ENCODE measurements around the gene FZR1. TPM values are rescaled to one million over a fixed set of nuclear protein-coding genes. Genes with fewer than 3 reads are reported as not detected.
"Not testable (repeated sequence)": the region's sequence is repeated elsewhere in the genome, so short reads cannot be mapped to it uniquely, and the experiment has no call there.

Gene FZR1
- total RNA-seq, 1 donor from 2014 or later: 47.2 TPM

DNA sequence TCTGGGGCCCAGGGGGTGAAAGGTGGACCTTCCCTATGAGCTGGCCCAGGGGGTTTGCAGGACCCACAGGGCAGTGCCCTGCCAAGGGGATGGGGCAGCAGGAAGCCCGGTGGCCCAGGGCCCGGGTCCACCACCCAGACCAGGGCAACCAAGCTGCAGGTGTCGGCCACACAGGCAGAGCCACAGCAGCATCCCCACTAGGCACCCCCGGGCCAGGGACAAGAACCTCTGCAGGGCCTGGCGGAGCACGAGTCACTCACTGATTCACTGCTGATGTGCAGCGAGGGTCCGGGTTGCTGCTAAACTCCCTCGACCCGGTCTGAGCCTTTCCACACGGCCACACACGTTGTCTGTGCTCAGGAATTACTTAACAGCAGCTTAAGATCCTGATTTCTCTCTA, 8.8 kb downstream of the FZR1 start:
- DNase-seq: no peak

DNA sequence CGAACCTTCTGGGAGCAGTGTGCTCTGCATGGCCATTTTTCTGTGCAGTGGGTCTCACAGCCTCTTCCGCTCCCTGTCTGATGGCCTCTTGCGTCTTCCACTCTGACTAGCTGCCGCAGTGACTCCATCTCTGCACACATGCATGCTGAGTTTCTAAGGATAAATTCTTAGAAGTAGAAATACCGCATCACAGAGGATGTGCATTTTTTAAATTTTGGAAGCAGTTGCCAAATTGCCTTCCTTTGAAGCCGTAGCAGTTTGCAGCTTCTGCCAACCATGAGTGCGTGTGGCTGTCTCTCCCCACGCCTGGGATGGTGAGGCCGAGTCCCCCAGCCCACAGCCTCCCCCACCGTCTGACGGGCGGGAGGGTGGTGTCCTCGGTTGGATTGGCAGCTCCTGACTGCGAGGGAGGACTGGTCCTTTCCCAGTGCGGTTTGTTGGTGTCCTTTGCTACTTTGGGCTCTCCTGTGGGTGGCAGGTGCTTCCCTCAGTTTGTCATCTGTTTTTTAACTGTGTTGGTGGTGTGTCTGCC, 9.8 kb downstream of the FZR1 start:
- no peak for DNase-seq

DNA sequence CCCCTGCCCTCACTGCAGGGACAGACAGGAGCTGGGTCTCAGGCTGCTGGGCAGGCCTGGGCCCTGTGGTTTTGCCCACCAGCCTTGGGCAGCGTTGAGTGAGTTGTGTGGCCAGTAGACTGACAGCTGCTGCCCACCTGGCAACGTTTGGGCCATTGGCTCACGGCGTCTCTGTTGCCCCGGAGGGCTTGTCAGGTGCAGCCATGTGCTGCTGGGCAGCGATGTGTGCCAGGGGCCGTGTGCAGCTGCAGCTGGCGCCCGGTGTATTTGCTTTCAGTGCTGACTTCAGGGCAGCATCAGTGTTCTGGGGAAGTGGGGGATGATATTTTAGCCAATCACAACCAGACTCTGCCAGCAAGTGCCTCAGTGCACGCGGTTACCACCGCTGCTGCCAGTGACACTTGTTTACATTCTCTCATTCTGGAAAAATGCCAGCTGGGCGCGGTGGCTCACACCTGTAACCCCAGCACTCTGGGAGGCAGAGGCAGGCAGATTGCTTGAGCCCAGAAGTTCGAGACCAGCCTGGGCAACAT, 10.6 kb downstream of the FZR1 start:
- DNase-seq: peak; percentile 53

DNA sequence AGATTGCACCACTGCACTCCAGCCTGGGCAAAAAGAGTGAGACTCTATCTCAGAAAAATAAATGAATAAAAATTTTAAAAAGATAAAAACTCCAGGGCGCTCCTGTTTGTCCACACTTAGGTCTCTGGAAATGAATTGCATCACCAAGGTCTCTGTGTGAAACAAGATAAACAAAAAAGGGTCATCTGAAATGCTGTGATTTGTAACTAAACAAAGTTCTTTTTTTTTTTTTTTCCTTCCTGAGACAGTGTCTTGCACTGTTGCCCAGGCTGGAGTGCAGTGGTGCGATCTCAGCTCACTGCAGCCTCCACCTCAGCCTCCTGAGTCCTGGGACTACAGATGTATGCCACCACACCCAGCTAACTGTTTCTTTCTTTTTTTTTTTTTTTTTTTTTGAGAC, 11.5 kb downstream of the FZR1 start:
- no peak for DNase-seq

DNA sequence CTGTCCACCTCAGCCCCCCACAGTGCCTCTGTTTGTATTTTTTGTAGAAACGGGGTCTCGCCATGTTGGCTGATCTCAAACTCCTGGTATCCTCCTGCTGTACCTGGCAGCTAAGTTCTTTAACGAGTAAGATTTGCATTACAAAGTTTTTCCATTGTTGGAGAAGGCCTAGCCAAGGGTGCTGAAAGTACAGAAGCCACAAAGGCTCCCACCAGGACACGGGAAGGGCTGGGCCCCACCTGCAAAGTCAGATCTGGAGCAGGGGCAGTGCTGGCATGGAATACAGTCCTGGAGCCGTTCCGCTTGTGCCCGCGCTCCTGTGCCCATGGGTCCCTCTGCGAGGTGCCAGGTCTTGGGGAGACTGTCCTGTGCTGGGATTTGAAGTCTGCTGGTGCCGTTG, 12.1 kb downstream of the FZR1 start:
- DNase-seq: no peak

DNA sequence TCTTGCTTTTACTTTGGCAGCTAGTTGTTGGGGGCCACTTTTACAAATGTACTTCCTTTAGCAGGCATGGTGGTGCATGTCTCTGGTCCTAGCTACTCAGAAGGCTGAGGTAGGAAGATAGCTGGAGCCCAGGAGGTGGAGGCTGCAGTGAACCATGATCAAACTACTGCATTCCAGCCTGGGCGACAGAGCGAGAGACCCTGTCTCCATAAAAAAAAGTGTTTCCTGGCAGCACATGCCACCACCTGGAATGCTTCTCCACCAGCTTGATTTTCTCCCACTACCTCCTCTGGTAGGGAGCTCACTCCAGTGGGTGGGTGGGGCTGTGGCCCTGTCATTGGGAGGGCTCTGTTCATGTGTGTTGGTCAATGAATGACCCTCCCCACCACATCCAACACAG, 12.5 kb downstream of the FZR1 start:
- DNase-seq: no peak

DNA sequence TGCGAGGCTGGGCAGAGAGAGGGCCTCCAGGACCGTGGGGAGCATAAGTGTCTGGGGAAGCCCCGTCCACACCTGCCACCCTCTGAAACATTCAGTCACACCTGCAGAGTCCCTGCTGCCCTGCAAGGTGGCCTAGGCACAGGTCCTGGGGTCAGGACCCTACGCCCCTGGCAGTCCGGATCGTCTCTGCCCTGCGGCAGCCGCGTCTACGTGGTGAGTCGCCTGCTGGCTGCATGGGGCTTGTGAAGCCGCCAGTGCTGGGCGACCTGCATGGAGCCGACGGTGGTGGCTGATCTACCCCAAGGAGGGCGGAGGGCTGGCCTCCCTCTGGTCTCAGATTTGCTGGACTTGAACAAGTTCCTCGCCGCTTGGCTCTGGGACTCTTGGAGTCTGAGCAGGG, 13.0 kb downstream of the FZR1 start:
- no peak for DNase-seq

DNA sequence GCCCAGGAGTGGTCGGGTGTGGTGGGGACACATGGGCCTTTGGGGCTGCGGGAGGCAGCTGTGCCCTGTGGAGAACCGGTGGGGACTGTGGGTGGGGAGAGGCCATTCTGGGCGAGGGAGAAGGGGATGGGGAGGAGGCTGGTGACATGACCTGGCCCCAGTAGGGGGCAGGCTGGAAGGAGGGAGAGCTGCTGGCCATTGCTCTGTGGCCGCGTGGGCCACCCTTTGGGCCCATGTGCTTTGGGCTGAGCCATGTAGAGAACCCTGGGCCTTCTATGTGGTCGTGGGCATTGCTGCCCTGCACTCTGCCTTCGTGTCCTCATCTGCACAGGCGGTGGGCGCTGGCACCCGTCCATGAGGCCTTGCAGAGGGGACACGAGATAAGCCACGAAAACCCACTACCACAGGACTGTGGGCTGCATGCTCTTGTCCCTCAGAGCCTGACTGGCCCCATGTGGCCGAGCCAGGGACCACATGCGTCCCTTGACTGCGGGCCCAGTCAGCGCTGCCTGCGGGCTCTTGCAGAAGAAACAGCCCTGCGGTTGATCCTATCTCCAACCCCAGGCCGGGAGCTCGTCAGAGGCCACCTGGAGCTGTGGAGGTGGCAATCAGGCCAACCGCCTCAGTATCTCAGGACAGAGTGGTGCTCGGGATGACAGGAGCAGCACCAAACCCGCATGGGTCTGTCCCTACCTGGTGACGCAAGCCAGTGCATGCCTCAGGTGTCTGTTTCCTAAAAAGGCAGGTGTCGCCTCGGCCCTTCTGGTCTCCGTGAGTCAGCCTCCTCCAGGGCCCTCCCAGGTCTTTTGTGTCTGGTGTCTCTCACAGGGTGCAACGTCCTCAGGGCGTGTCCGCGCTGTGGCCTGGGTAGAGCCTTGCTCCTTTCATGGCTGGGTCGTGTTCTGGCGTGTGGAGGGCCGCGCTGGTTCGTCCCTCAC, 14.3 kb downstream of the FZR1 start:
- peak; percentile 58 for DNase-seq

DNA sequence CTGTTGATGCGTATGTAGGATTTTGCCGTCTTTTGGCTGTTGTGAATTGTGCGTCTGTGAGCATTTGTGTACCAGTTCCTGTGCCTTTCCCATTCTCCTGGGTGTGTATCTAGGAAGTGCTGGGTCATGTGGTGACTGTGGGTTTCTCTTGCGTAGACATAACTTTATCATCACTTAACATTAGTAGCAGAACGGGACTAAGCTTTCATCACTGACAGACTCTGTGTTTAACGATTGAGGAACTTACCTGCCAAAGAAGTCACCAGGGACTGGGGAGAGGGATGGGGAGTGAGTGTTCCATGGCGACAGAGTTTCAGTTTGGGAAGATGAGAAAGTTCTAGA, 15.0 kb downstream of the FZR1 start:
- no peak for DNase-seq

DNA sequence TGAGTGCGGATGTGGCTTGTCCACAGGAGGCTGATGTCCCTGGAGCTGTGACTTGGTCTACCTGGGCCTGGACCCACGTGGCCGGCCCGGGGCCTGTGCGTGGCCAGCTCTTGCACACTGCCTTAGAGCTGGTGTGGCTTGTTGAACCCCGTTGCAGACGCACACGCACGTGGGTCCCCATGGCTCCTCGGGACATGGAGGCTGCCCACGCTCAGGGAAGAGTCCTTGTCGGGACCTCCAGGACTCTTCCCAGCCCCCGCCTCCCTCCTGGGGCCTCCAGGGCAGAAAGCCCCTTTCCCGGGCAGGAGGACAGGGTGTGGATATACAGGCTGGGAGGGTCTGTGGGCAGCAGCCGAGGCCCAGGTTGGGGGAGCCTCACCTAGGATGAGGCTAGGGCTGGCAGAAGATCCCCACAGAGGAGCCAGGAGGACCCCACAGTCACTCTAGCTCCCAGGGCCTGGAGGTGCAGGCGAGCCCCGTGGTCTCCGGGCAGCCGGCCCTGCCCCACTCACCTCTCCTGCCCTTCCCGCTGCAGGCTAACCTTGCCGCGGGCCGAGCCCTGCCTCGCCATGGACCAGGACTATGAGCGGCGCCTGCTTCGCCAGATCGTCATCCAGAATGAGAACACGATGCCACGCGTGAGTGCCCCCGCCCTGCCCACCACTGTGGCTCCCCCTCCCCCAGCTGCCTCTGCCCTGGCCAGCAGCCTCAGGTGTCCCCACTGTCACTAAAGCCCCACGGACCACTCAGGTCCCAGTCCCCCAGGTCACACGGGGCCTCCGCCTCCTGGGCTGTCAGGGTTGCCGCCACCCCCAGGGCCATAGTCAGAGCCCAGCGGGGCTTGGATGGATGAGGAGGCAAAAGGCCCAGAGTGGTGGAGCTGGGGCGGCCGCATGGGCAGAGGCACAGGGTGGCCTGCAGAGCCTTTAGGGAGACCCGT, 16.6 kb downstream of the FZR1 start:
- DNase-seq: no peak

DNA sequence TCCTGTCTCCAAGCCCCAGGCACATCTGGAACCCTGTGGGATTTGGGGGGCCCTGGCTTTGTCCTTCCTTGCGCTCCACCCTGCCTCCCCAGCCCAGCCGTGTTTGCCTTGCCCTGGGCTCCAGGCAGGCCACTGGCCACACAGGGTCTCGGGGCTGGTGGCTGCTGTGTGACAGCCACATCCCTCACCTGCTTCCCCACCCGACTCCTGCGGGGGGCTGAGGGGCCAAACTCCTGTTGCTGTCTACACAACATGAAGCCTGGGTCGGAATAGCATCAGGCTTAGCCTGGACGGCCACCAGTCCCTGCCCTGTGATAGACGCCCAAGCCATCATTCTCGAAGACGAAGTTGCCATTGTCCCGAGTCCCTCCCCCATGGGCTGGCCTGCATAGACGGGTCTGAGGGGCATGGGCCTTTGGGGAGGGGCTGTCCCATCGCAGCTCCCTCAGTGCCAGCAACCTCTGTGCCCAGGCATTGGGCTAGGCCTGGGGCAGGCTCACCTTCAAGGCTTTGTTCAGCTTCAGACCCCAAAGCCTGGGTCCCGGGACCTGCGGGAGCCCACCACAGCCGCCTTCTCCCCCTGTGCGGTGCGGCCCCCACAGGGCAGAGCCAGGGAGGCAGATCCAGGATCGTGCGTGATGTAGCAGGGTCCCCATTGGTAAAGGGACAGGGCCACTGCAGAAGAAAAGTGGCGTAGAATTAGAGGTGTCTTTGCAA, 17.4 kb downstream of the FZR1 start:
- no peak for DNase-seq

DNA sequence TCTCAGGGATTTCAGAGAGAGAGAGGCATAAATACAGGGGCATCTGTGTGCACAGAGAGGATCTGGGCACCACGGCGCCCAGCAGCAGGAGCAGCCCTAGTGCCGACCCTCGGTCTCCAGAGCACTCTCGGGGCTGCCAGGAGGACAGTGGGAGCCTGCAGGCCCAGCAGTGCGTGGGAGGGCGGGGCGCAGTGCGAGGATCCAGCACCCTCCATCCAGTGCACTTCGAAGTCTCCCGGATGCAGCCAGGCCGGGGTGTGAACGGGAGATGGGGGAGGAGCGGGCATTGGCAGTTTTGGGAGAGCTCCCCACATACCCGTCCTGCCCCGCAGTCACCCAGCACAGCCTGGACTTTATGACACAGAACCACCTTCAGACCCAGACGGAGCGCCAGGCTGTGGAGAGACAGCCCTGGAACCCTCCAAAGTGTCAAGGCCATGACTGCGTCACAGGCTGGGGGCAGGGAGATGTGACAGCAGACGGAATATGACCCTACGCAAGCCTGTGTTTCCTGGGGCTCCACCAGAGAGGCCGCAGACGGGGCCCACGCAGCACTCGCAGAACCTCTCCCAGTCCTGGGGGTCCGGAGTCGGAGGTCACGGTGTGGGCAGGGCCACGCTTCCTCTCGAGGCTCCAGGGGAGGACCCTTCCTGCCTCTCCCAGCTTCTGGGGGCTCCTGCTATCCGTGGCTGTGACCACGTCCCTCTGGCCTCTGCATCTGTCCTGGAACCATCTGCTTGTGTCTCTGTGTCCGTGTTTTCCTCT, 18.1 kb downstream of the FZR1 start:
- DNase-seq: no peak

DNA sequence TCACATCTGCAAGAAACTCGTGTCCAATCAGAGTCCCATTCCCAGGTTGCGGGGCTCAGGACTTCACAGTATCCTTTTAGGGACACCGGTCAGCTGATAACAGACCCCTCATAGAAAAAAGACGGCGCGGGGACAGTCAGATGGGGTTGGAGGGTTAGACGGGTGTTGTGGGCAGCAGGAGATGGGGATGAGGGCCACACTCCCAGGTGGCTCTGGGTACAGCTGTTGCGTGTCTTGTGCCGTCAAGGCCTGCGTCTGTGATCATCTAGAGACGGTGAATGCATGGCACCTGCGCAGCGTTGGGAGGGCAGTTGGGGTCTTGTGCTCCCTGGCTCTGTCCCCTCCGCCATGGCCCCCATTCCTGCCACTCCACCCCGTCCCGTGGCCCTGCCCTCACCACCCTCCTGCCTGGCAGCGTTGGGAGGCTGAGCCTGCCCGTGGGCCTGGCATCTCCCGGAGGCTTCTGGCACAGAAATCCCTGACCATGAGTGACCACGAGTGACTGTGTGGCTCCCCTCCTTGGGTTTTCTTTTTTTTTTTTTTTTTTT, 18.9 kb downstream of the FZR1 start:
- DNase-seq: no peak

DNA sequence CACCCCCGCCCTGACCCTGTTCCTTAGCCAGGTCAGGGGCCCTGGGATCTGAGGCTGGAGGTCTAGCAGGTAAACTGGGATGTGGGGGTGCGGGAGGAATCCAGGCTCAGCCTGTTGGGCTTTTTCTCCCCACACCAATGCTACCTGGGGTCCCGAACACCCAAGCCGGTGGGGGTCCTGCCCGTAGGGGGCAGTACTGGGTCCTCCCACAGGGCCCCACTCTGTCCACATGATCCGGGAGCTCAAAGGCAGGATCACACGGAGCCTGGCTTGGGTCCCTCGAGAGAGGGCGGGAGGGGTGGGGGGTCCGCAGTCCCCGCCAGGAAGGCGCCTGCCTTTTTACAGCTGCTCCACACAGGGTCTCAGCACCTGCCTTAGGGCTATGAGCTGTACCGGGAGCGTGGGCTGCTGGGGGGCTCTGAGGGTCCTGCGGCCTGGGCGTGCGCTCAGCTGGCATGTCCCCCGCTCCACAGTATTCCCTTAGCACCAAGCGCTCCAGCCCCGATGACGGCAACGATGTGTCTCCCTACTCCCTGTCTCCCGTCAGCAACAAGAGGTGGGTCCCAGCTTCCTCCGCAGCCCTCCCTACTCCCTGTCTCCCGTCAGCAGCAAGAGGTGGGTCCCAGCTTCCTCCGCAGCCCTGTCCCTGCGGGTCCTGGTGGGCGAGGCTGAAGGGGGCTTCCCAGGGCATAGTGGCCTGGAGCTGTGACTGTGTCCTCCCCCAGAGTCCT, 20.6 kb downstream of the FZR1 start:
- no peak for DNase-seq

DNA sequence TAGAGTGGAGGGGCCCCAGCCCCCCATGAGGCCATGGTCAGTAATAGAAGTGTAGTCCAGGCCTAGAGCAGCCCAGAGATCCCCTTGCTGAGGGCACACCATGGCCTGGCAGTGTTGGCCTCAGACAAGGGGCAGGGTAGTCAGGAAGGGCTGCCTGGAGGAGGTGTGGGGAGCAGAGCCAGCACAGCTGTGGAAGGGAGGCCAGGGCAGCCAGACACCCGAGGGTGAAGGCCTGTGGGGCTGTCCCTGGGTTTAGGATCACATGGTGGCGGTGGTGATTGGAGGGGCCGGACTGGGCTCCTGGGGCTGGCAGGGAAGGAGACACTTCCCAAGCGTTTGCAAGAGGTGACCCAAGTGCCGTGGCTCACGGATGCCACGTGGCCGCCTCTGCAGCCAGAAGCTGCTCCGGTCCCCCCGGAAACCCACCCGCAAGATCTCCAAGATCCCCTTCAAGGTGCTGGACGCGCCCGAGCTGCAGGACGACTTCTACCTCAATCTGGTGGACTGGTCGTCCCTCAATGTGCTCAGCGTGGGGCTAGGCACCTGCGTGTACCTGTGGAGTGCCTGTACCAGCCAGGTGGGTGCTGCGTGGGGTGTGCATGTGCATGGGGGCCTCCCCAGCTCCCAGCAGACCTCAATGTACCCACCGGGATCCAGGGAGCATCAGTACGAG, 21.3 kb downstream of the FZR1 start:
- DNase-seq: no peak

DNA sequence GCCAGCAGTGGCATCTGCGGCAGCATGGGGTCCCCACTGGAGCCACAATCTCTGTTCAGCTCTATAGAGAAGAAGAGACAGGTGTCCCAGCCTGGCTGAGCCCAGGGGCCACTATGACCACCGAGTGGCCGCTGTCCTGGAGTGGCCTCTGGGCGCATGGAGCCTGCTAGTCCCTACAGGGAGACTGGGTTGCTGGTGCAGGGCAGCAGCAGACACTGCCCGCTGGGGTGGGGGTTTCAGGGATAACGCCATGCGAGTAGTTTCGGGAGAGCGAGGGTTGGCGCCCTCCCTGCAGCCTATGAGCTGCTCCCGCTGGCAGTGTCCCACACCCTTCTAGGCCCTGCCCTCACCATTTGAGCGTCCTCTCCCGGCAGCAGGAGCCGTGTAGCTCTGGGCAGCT, 22.0 kb downstream of the FZR1 start:
- DNase-seq: no peak

DNA sequence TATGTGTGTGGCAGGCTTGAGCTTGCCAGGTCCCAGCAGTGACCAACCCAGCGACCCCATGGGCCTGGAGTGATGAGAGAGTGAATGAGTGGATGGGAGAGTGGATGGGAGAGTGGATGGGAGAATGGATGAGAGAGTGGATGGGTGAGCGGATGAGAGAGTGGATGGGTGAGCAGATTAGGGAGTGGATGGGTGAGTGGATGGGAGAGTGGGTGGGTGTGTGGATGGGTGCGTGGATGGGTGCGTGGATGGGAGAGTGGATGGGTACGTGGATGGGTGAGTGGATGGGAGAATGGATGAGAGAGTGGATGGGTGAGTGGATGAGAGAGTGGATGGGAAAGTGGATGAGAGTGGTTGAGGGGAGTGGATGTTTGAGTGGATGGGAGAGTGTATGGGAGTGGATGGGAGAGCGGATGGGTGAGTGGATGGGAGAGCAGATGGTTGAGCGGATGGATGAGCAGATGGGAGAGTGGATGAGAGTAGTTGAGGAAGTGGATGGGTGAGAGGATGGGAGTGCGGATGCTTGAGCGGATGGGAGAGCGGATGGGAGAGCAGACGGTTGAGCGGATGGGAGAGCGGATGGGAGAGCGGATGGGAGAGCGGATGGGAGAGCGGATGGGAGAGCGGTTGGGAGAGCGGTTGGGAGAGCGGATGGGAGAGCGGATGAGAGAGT, 22.6 kb downstream of the FZR1 start:
- DNase-seq: no peak

DNA sequence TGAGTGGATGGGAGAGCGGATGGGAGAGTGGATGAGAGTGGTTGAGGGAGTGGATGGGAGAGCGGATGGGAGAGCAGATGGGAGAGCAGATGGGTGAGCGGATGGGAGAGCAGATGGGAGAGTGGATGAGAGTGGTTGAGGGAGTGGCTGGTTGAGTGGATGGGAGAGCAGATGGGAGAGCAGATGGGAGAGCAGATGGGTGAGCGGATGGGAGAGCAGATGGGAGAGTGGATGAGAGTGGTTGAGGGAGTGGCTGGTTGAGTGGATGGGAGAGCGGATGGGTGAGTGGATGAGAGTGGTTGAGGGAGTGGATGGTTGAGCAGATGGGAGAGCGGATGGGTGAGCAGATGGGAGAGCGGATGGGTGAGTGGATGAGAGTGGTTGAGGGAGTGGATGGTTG, 23.2 kb downstream of the FZR1 start:
- DNase-seq: not testable (repeated sequence)

DNA sequence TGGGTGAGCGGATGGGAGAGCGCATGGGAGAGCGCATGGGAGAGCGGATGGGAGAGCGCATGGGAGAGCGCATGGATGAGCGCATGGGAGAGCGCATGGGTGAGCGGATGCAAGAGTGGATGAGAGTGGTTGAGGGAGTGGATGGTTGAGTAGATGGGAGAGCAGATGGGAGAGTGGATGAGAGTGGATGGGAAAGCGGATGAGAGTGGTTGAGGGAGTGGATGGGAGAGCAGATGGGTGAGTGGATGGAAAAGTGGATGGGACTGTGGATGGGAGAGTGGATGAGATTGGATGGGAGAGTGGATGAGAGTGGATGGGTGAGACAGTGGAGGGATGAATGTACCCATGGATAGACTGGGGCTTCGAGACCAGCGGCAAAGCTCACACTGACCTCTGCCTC, 24.3 kb downstream of the FZR1 start:
- DNase-seq: no peak
